ENCODE data around the gene LPIN2.

Gene LPIN2

DNA sequence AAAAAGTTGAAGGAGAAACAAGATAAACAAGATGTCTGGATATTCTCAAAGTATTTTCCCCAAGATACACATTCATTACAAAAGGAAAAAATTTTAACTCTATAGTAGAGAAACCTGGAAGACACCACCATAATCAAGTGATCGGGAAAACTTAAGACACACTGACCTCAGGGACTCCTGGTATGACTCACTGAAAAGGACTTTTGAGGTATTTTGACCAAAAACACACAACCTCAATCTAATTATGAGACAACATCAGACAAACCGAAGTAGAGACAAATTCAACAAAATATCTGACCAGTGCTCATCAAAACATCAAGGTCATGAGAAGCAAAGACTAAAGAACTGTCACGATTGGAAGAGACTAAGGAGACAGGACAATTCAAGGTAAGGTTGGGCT is 34.7 kb downstream of the LPIN2 start:
- peaks cover 29 to 41% of the 10 kb centered on the region in 2 donors for H3K4me1 ChIP-seq (ENCODE audit: control insufficient read depth in 1 of 2, insufficient read depth in 2 of 2, low read length in 2 of 2)
- H3K27me3 ChIP-seq (ENCODE audit: low read depth, low read length) = no peaks in the 10 kb centered on the region
- peaks cover 3 to 4% of the 10 kb centered on the region in 2 donors for H3K36me3 ChIP-seq (ENCODE audit: control insufficient read depth in 1 of 2, insufficient read depth in 2 of 2, low read length in 2 of 2)
- peak overlapping the region in 1 of 2 donors; percentile 27 for H3K4me3 ChIP-seq (ENCODE audit: low read depth in 1 of 2, low read length in 2 of 2)
- peak overlapping the region; percentile 61 for H3K27ac ChIP-seq (ENCODE audit: low read length)
- H3K9me3 ChIP-seq (ENCODE audit: control insufficient read depth in 1 of 2, low read length in 2 of 2) = no peaks in the 10 kb centered on the region

DNA sequence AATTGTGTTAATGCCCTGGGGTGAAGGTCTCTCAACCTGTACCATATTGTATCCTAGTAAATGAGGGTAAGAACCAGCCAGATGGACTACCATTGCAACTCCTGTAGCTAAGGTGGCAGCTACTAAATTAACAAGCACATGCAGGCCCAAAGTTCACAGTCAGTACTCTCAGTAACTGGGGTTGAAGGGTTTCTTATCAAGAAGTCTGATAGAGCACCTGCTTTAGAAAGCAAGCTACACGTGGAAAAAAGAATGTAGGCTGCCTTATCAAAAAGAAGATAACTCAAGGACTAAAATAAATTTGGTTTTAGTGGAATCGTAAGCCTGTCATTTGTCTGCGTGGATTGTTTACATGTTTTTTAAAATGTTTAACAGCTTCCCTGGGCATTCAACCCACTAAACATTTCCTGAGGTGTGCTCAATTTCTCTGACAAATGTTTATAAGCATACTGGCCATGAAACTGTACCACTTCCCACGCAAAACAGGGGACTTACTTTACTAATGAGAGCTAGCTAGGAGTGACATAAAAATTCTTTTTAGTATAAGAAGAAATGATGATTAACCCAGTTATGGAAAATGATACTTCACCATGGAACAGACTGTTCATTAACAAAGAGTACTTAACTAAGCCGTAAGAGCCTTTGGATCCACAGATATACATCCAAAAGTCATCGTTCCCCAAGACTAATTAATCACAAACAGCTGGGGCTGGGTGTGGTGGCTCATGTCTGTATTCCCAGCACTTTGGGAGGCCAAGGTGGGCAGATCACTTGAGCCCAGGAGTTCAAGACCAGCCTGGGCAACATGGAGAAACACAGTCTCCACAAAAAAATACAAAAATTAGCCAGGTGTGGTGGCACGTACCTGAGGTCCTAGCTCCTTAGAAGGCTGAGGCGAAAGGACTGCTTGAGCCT is 36.5 kb downstream of the LPIN2 start:
- Histone ChIP-seq H3K27me3 (ENCODE audit: low read depth, low read length) (no peaks in the 10 kb centered on the region), H3K27ac (ENCODE audit: low read length) (peak overlapping the region; percentile 42), H3K4me1 (ENCODE audit: control insufficient read depth in 1 of 2, insufficient read depth in 2 of 2, low read length in 2 of 2) (peaks cover 17 to 40% of the 10 kb centered on the region in 2 donors), H3K36me3 (ENCODE audit: control insufficient read depth in 1 of 2, insufficient read depth in 2 of 2, low read length in 2 of 2) (peaks cover 3 to 4% of the 10 kb centered on the region in 2 donors), H3K4me3 (ENCODE audit: low read depth in 1 of 2, low read length in 2 of 2) (no peak overlapping the region), H3K9me3 (ENCODE audit: control insufficient read depth in 1 of 2, low read length in 2 of 2) (no peaks in the 10 kb centered on the region)

DNA sequence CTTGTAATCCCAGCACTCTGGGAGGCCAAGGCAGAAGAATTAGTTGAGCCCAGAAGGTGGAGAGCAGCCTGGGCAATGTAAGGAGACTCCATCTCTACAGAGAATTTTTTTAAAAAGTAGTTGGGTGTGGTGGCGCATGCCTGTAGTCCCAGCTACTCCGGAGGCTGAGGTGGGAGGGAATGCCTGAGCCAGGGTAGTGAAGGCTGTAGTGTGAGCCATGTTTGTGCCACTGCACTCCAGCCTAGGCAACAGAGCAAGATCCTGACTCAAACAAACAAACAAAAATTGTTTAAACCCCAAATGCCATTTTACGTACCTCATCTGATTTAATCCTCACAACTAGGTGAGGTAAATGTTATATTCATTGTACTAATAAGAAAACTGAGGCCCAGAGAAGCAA is 38.2 kb downstream of the LPIN2 start:
- Histone ChIP-seq H3K27me3 (ENCODE audit: low read depth, low read length) (no peaks in the 10 kb centered on the region), H3K4me3 (ENCODE audit: low read depth in 1 of 2, low read length in 2 of 2) (no peak overlapping the region), H3K4me1 (ENCODE audit: control insufficient read depth in 1 of 2, insufficient read depth in 2 of 2, low read length in 2 of 2) (peaks cover 21 to 44% of the 10 kb centered on the region in 2 donors), H3K36me3 (ENCODE audit: control insufficient read depth in 1 of 2, insufficient read depth in 2 of 2, low read length in 2 of 2) (peaks cover 3 to 4% of the 10 kb centered on the region in 2 donors), H3K27ac (ENCODE audit: low read length) (no peak overlapping the region), H3K9me3 (ENCODE audit: control insufficient read depth in 1 of 2, low read length in 2 of 2) (no peaks in the 10 kb centered on the region)

DNA sequence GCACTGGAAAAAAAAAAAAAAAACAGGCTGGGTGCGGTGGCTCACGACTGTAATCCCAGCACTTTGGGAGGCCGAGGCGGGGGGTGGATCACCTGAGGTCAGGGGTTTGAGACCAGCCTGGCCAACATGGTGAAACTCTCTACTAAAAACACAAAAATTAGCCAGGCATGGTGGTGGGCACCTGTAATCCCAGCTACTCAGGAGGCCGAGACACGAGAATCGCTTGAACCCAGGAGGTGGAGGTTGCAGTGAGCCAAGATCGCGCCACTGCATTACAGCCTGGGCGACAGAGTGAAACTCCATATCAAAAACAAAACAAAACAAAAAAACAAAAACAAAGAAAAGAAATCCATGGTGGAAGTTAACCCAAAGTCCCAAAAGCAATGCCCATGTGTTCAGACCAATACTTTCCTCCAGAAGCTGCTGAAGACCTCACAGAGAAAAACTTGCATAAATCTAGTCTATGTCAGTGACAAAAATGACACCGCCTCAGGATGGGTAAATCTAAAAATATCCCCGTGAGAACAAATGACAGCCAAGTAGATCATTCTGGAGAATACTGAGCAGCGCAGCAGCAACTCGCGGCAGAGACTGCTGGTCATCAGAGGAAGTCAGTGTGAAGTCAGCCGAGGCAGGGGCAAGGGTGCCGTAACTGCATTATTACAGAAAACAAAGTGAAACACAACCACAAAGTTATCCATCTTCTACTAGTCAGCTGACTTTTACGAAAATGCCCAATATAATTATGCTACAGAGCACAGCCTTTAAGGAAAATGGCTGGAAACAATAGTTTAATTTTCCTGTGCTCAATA is 41.0 kb downstream of the LPIN2 start:
- Histone ChIP-seq H3K4me1 (ENCODE audit: control insufficient read depth in 1 of 2, insufficient read depth in 2 of 2, low read length in 2 of 2) (peaks cover 17 to 22% of the 10 kb centered on the region in 2 donors), H3K27me3 (ENCODE audit: low read depth, low read length) (no peaks in the 10 kb centered on the region), H3K36me3 (ENCODE audit: control insufficient read depth in 1 of 2, insufficient read depth in 2 of 2, low read length in 2 of 2) (no peaks in the 10 kb centered on the region), H3K27ac (ENCODE audit: low read length) (peak overlapping the region; percentile 70), H3K4me3 (ENCODE audit: low read depth in 1 of 2, low read length in 2 of 2) (peak overlapping the region; percentile 18 to 27), H3K9me3 (ENCODE audit: control insufficient read depth in 1 of 2, low read length in 2 of 2) (no peaks in the 10 kb centered on the region)

DNA sequence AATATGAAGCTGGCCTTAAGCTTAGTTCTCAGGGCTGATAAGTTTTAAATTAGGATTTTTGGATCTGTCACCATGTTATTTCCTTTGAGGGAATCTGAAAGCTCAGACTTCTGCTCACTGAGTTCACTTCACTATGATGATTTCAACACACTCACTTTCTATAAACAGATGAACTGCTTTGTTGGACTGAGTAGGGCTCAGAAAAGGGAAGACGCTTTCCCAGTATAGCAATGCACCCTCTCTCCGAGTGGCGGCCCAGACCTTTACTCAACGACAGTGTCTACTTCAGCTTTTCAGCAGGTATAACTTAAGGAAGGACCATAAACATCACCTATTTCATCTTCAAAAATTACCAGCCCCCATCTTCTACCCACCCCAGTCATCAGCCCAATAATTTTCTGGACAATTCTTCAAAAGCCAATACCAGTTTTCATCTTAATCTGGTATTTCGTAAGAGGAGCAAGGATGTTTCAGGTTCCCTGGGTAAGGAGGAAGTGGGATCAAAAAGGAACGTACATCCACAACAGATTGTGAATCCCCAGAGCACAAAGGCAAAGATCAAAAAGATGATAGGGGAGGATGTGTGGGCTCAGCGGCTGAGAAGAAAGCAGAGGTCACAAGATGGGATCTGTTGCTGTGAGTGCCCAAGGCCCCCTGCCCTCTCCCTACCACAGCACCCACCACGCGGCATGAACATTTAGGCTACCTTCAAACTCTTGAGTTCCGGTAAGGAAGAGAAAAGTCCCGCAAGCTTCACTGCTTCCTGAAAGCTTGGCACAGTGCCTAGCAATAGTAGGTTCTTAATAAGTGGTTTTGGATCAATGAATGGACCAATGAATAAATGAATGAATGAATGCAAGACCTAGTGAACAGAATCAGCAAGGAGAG is 41.9 kb downstream of the LPIN2 start:
- Histone ChIP-seq H3K27me3 (ENCODE audit: low read depth, low read length) (no peaks in the 10 kb centered on the region), H3K4me3 (ENCODE audit: low read depth in 1 of 2, low read length in 2 of 2) (peak overlapping the region in 1 of 2 donors; percentile 2), H3K9me3 (ENCODE audit: control insufficient read depth in 1 of 2, low read length in 2 of 2) (no peaks in the 10 kb centered on the region), H3K4me1 (ENCODE audit: control insufficient read depth in 1 of 2, insufficient read depth in 2 of 2, low read length in 2 of 2) (peaks cover 17 to 21% of the 10 kb centered on the region in 2 donors), H3K27ac (ENCODE audit: low read length) (peak overlapping the region; percentile 43), H3K36me3 (ENCODE audit: control insufficient read depth in 1 of 2, insufficient read depth in 2 of 2, low read length in 2 of 2) (no peaks in the 10 kb centered on the region)

DNA sequence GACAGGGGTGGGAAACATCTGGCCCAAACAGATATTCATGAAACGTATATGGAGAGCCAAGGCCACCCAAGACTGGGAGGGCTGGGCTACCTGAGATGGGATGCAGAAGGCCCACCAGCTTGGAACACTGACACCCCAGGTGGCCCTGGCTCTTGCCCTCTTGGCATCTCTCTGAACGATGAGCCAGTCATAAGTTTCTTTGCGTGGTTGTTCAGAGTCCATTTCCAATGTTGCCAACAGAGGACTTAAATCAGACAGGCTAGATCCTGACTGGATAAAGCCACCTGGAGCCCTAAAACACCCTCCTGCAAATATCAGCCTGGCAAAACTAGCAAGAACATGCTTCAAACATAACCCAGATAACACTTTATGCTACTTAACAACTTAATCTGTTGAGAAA is 42.6 kb downstream of the LPIN2 start:
- Histone ChIP-seq H3K4me3 (ENCODE audit: low read depth in 1 of 2, low read length in 2 of 2) (no peak overlapping the region), H3K36me3 (ENCODE audit: control insufficient read depth in 1 of 2, insufficient read depth in 2 of 2, low read length in 2 of 2) (no peaks in the 10 kb centered on the region), H3K4me1 (ENCODE audit: control insufficient read depth in 1 of 2, insufficient read depth in 2 of 2, low read length in 2 of 2) (peaks cover 17 to 21% of the 10 kb centered on the region in 2 donors), H3K9me3 (ENCODE audit: control insufficient read depth in 1 of 2, low read length in 2 of 2) (no peaks in the 10 kb centered on the region), H3K27me3 (ENCODE audit: low read depth, low read length) (no peaks in the 10 kb centered on the region), H3K27ac (ENCODE audit: low read length) (peak overlapping the region; percentile 24)

DNA sequence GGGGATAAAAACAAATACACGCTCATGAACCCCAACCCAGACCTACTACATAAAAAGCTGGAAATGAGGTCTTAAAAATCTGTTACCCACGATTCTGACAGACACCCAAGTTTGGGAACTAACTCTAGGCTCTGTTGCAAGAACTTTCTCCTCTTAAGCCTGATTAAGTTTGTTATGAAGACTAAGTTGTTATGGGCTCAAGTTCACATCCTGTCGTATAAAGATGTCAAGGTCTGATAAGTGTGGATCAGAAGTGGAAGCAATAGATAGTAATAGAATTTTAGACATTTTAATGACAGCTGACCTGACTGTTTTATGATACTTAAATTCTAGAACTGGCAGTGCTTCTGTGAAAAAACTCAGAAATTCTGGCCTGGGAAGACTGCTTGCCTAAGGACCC is 43.2 kb downstream of the LPIN2 start:
- Histone ChIP-seq H3K36me3 (ENCODE audit: control insufficient read depth in 1 of 2, insufficient read depth in 2 of 2, low read length in 2 of 2) (no peaks in the 10 kb centered on the region), H3K9me3 (ENCODE audit: control insufficient read depth in 1 of 2, low read length in 2 of 2) (no peaks in the 10 kb centered on the region), H3K4me1 (ENCODE audit: control insufficient read depth in 1 of 2, insufficient read depth in 2 of 2, low read length in 2 of 2) (peaks cover 17 to 21% of the 10 kb centered on the region in 2 donors), H3K27ac (ENCODE audit: low read length) (no peak overlapping the region), H3K4me3 (ENCODE audit: low read depth in 1 of 2, low read length in 2 of 2) (no peak overlapping the region), H3K27me3 (ENCODE audit: low read depth, low read length) (no peaks in the 10 kb centered on the region)

DNA sequence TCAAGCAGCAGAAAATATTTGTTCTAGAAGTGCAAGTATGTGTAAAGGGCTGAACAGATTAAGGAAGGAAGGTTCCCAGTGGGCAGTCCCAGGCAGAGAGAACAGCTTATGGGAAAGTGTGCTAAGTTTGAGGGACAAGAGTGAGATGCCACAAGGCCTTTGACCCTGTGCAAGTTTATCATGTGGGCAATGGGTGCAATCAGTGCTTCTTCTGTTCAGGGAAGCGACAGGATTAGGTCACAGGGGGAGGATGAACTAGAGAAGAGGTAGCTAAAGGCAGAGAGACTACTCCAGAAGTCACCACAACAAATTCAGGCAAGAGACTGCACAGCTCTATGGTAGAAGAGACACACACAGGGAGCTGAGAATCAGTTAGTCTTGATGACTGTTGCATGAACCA is 44.3 kb downstream of the LPIN2 start:
- Histone ChIP-seq H3K36me3 (ENCODE audit: control insufficient read depth in 1 of 2, insufficient read depth in 2 of 2, low read length in 2 of 2) (no peaks in the 10 kb centered on the region), H3K27me3 (ENCODE audit: low read depth, low read length) (no peaks in the 10 kb centered on the region), H3K9me3 (ENCODE audit: control insufficient read depth in 1 of 2, low read length in 2 of 2) (no peaks in the 10 kb centered on the region), H3K27ac (ENCODE audit: low read length) (no peak overlapping the region), H3K4me1 (ENCODE audit: control insufficient read depth in 1 of 2, insufficient read depth in 2 of 2, low read length in 2 of 2) (peaks cover 17 to 26% of the 10 kb centered on the region in 2 donors), H3K4me3 (ENCODE audit: low read depth in 1 of 2, low read length in 2 of 2) (no peak overlapping the region)

DNA sequence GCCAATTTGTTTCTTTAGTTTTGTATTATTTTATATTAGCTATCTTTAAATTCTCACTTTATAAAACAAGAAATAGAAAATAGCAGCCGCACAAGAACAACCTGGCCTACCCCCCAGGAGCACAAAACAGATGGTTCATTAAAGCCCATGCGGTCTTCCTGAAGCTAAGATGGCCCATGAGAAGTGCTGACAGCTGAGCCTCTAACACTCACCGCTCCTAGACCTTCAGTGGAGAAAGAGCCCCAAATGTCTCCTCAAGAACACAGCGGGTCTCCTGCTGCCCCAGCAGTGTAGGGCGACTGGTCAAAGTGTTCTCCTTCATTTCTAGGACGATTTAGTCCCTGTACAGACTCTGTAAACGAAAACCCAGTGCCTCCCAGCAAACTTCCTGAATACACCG is 45.1 kb downstream of the LPIN2 start:
- H3K4me1 ChIP-seq (ENCODE audit: control insufficient read depth in 1 of 2, insufficient read depth in 2 of 2, low read length in 2 of 2) = peaks cover 17 to 27% of the 10 kb centered on the region in 2 donors
- no peaks in the 10 kb centered on the region for H3K36me3 ChIP-seq (ENCODE audit: control insufficient read depth in 1 of 2, insufficient read depth in 2 of 2, low read length in 2 of 2)
- H3K27me3 ChIP-seq (ENCODE audit: low read depth, low read length) = no peaks in the 10 kb centered on the region
- H3K9me3 ChIP-seq (ENCODE audit: control insufficient read depth in 1 of 2, low read length in 2 of 2) = no peaks in the 10 kb centered on the region
- no peak overlapping the region for H3K4me3 ChIP-seq (ENCODE audit: low read depth in 1 of 2, low read length in 2 of 2)
- peak overlapping the region; percentile 1 for H3K27ac ChIP-seq (ENCODE audit: low read length)

DNA sequence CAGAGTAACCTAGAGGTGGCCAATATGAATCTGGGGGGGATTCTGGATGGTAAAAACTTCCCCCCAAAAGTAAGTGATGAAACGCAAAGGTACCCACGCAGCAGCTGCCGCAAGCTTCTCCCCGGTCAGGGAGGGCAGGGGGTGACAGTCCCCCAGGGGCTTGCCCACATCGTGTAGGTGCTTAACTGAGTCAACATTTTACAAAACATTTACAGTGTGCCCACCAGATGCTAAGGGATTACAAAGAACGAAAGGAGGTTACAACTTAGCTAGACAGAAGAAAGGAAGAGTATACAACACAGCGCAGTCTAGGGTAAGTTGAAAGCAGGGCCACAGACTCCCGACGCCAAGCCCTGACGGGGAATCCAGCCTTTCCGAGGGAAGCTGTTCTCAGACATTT is 45.6 kb downstream of the LPIN2 start:
- Histone ChIP-seq H3K4me3 (ENCODE audit: low read depth in 1 of 2, low read length in 2 of 2) (no peak overlapping the region), H3K27ac (ENCODE audit: low read length) (no peak overlapping the region), H3K9me3 (ENCODE audit: control insufficient read depth in 1 of 2, low read length in 2 of 2) (no peaks in the 10 kb centered on the region), H3K4me1 (ENCODE audit: control insufficient read depth in 1 of 2, insufficient read depth in 2 of 2, low read length in 2 of 2) (peaks cover 16 to 28% of the 10 kb centered on the region in 2 donors), H3K27me3 (ENCODE audit: low read depth, low read length) (no peaks in the 10 kb centered on the region), H3K36me3 (ENCODE audit: control insufficient read depth in 1 of 2, insufficient read depth in 2 of 2, low read length in 2 of 2) (no peaks in the 10 kb centered on the region)

Data from muscle layer of duodenum (tissue), 2 donors.